ENCODE measurements around the gene PKP4. TPM values are rescaled to one million over a fixed set of nuclear protein-coding genes. Genes with fewer than 3 reads are reported as not detected.

PKP4 gene
- total RNA-seq, 2 experiments from 2014 or later = 33.7 to 38.7 TPM

GRCh38 chr2:158533009-158533408 lies 76.3 kb downstream of the PKP4 start:
- DNase-seq (no peak), ATAC-seq (no peak)
- H3K9me3 Mint-ChIP-seq = no peaks in the 10 kb centered on the region
- CTCF ChIA-PET = no interaction called here
- no peaks in the 10 kb centered on the region for H3K4me1 Mint-ChIP-seq (ENCODE audit: low read depth)
- intact Hi-C loops (cut with micrococcal nuclease) = no loop called here
- no peak overlapping the region for H3K4me3 Mint-ChIP-seq
- H3K27ac Mint-ChIP-seq = no peak overlapping the region
- TF ChIP-seq, protein P1, sequence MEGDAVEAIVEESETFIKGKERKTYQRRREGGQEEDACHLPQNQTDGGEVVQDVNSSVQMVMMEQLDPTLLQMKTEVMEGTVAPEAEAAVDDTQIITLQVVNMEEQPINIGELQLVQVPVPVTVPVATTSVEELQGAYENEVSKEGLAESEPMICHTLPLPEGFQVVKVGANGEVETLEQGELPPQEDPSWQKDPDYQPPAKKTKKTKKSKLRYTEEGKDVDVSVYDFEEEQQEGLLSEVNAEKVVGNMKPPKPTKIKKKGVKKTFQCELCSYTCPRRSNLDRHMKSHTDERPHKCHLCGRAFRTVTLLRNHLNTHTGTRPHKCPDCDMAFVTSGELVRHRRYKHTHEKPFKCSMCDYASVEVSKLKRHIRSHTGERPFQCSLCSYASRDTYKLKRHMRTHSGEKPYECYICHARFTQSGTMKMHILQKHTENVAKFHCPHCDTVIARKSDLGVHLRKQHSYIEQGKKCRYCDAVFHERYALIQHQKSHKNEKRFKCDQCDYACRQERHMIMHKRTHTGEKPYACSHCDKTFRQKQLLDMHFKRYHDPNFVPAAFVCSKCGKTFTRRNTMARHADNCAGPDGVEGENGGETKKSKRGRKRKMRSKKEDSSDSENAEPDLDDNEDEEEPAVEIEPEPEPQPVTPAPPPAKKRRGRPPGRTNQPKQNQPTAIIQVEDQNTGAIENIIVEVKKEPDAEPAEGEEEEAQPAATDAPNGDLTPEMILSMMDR (IDR thresholded peaks at IDR 0.05) = no peak
- POLR2A ChIA-PET = no interaction called here
- H3K36me3 Mint-ChIP-seq (ENCODE audit: low read depth) = peaks cover 2% of the 10 kb centered on the region
- H3K27me3 Mint-ChIP-seq = no peaks in the 10 kb centered on the region

- TF ChIP-seq, protein P1 (IDR thresholded peaks at IDR 0.05) = no peak
- Mint-ChIP-seq H3K27ac (no peak overlapping the region), H3K9me3 (no peaks in the 10 kb centered on the region), H3K27me3 (no peaks in the 10 kb centered on the region), H3K4me1 (ENCODE audit: low read depth) (no peaks in the 10 kb centered on the region), H3K36me3 (ENCODE audit: low read depth) (peaks cover 2% of the 10 kb centered on the region), H3K4me3 (no peak overlapping the region)
- ChIA-PET POLR2A (interaction anchor here (0.8 kb wide), 1 partner anchor 74 kb away, joined by 3 read pairs; no protein-coding TSS in a partner anchor), CTCF (no interaction called here)
- ATAC-seq = no peak
- no peak for DNase-seq
- intact Hi-C loops (cut with micrococcal nuclease) = no loop called here
These were observed 82.6 kb downstream of the PKP4 start for GRCh38 chr2:158539176-158540005.

GRCh38 chr2:158542577-158542976 lies 85.8 kb downstream of the PKP4 start:
- Mint-ChIP-seq H3K9me3 (no peaks in the 10 kb centered on the region), H3K27me3 (no peaks in the 10 kb centered on the region), H3K27ac (no peak overlapping the region), H3K36me3 (ENCODE audit: low read depth) (peaks cover 4% of the 10 kb centered on the region), H3K4me3 (no peak overlapping the region), H3K4me1 (ENCODE audit: low read depth) (peaks cover 7% of the 10 kb centered on the region)
- POLR2A ChIA-PET = no interaction called here
- DNase-seq (no peak), ATAC-seq (no peak)
- intact Hi-C loops (cut with micrococcal nuclease) = no loop called here
- CTCF ChIA-PET = no interaction called here
- TF ChIP-seq, protein P1 (IDR thresholded peaks at IDR 0.05) = no peak

GRCh38 chr2:158543957-158544356 lies 87.2 kb downstream of the PKP4 start:
- CTCF ChIA-PET = no interaction called here
- H3K4me3 Mint-ChIP-seq = no peak overlapping the region
- H3K4me1 Mint-ChIP-seq (ENCODE audit: low read depth) = peaks cover 7% of the 10 kb centered on the region
- no peak overlapping the region for H3K27ac Mint-ChIP-seq
- intact Hi-C loops (cut with micrococcal nuclease) = no loop called here
- no peaks in the 10 kb centered on the region for H3K27me3 Mint-ChIP-seq
- DNase-seq = no peak
- POLR2A ChIA-PET = interaction anchor here (0.6 kb wide), 1 partner anchor 920 kb away, joined by 3 read pairs; no protein-coding TSS in a partner anchor
- no peak for ATAC-seq
- TF ChIP-seq, protein P1 (IDR thresholded peaks at IDR 0.05) = no peak
- peaks cover 4% of the 10 kb centered on the region for H3K36me3 Mint-ChIP-seq (ENCODE audit: low read depth)
- no peaks in the 10 kb centered on the region for H3K9me3 Mint-ChIP-seq

DNA sequence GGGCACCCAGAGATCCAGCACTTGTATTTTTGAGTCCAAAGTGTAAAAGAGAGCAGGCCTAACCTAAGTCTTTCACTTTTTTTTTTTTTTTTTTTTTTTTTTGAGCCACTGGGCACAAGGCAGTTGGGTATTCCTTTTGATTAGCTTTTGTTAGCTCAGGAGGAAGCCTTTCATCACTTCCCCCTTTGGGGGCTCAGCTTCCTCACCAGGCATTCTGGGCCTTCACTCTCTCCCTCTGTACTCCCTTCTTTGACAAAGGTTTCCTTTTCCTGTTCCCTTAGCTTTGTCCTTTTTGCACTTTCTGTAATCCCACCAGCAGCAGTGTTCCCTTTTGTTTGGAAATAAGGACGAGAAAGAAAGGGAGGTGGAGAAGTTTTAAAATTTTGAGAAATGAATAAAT lies 88.2 kb downstream of the PKP4 start:
- CTCF ChIA-PET = interaction anchor here (0.7 kb wide), 1 partner anchor 201 kb away, joined by 3 read pairs; no protein-coding TSS in a partner anchor
- intact Hi-C loops (cut with micrococcal nuclease) = no loop called here
- Mint-ChIP-seq H3K27ac (no peak overlapping the region), H3K27me3 (no peaks in the 10 kb centered on the region), H3K36me3 (ENCODE audit: low read depth) (peaks cover 4% of the 10 kb centered on the region), H3K9me3 (no peaks in the 10 kb centered on the region), H3K4me1 (ENCODE audit: low read depth) (peaks cover 7% of the 10 kb centered on the region), H3K4me3 (no peak overlapping the region)
- TF ChIP-seq, protein P1 (IDR thresholded peaks at IDR 0.05) = no peak
- no peak for ATAC-seq
- DNase-seq = no peak
- POLR2A ChIA-PET = no interaction called here

Data from activated CD8-positive, alpha-beta T cell treated with anti-CD3 and anti-CD28 coated beads for 36 hours (primary cell).